HG03520 (cell line): ENCODE data around the gene CERS6.
"Not testable (repeated sequence)": the region's sequence is repeated elsewhere in the genome, so short reads cannot be mapped to it uniquely, and the experiment has no call there.

ENCODE experiments used
- ATAC-seq: cut with Tn5 transposase; IDR thresholded peaks from one replicate; pipeline ENCODE4 v1.9.1; 2021; ENCODE audit warnings: mild to moderate bottlenecking, moderate library complexity; ENCODE audit not compliant: unreplicated experiment

Gene CERS6

GRCh38 chr2:168662651-168663208 is 206.7 kb downstream of the CERS6 start:
- ATAC-seq: no peak

GRCh38 chr2:168663993-168664392 is 207.9 kb downstream of the CERS6 start:
- no peak for ATAC-seq

DNA sequence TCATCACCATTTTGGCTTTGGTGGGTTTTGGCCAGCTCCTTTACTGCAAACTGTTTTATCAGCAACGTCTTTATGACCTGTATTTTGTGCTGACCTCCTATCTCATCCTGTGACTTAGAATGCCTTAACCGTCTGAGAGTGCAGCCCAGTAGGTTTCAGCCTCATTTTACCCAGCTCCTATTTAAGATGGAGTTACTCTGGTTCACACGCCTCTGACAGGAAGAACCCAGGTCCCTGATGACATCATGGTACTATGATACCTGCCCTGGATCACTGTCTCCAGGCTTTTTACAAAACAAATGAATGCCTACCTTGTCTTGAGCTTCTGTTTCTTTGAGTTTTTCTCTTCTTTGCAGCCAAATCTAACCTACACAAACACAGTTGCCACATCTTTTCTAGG is 208.6 kb downstream of the CERS6 start:
- ATAC-seq: not testable (repeated sequence)

DNA sequence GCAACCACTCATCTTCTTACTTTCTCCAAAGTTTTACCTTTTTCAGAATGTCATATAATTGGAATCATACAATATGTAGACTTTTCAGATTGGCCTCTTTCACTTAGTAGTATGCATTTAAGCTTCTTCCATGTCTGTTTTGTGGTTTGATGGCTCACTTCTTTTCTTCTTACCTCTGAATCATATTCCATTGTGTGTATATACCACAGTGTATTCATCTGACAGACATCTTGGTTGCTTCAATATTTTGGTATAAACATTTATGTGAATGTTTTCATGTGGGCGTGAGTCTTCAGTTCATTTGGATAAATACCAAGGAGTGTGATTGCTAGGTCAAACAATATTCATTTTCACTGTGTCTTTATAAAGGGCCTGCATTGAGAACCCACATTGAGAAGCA is 210.3 kb downstream of the CERS6 start:
- ATAC-seq: no peak

DNA sequence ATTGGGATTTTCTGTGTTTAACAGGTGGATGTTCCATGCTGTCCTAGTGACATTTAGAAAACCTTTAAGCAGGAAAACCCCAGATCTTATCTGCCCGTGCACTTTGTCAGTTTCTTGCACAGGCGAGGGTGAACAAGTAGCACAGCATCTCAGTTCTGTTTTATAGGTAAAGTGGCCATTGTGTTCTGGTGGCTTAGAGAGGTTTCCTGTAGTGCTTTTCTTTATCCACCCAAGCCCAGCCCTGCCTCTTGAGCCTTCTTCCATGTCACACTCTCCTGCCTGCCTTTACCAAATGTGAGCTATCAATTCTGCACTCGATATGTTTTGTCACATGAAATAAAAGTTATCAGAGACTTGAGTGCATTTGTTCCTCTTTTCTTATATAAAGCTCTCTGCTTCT is 211.1 kb downstream of the CERS6 start:
- no peak for ATAC-seq

DNA sequence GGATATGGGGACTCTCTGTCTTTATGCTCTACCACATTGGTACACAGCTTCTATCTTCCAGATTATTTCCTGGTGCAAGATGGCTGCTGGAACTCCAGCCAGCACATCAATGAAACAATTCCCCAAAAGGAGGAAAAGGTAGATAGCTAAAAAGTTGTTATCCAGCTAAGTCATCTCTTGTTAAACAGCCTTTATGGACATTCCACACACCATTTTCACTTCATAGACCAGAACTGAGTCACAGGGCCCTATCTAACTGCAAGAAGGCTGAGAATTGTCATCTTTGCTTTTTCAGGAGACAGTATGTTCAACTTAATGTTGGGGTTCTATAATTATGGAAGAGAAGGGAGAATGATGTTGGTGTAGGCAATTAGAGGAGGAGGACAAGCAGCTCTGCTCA is 213.1 kb downstream of the CERS6 start:
- no peak for ATAC-seq

DNA sequence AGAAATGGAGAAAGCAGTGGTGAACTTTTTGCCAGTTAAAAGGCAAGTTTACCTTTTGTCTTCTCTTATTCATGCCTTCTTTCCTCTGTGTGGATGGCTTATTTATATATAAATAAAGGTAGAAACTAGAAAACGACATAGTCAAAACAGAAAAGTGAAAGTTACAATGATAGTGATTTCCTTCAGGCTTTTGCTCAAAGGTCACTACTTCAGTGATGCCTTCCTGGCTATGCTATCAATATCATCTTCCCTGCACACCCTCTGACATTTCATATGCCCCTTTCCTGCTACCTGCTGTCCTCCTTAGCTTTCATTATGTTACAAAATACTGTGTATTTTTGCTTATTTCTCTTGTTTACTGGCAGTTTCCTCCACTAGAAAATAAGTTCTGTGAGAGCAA is 214.4 kb downstream of the CERS6 start:
- ATAC-seq: no peak

GRCh38 chr2:168671932-168672331 is 215.9 kb downstream of the CERS6 start:
- ATAC-seq: no peak

- ATAC-seq: no peak
These were observed 217.5 kb downstream of the CERS6 start for GRCh38 chr2:168673265-168674189.

- no peak for ATAC-seq
These were observed 222.2 kb downstream of the CERS6 start for GRCh38 chr2:168678153-168678853.

DNA sequence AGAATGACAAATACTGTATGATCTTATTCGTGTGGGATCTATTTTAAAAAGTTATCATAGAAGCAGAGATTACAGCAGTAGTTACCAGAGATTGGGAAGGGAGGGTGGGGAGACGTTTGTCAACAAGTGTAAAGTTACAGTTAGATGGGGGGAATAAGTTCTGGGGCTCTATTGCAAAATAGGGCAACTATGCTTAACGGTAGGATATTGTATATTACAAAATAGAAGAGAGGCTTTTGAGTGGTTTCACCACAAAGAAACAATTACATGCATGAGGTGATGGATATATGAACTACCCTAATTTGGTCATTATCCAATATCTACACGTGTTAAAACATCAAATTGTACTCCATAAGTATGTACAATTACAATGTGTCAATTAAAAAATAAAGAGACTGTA is 223.0 kb downstream of the CERS6 start:
- ATAC-seq: no peak

- ATAC-seq: no peak
These were observed 223.8 kb downstream of the CERS6 start for GRCh38 chr2:168679741-168680310.

DNA sequence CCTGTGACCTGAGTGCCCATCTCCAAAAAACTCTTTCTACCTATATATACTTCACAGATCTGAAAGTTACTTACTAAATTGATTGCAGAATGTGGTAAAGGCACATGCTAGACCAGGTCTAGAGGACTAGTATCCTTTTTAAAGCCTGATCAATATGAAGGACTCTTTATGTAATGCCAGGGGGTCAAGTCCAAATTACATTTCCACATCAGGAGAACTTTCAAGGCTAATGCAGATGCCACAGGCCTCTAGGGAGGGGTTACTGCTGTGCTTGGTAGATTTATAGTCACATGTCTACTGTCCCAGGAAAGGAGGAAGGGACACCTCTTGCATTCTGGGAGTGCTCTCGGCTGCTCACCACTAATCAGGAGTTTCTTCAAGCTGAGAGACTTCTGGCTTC is 227.9 kb downstream of the CERS6 start:
- no peak for ATAC-seq

- no peak for ATAC-seq
These were observed 229.0 kb downstream of the CERS6 start for GRCh38 chr2:168684921-168685599.

DNA sequence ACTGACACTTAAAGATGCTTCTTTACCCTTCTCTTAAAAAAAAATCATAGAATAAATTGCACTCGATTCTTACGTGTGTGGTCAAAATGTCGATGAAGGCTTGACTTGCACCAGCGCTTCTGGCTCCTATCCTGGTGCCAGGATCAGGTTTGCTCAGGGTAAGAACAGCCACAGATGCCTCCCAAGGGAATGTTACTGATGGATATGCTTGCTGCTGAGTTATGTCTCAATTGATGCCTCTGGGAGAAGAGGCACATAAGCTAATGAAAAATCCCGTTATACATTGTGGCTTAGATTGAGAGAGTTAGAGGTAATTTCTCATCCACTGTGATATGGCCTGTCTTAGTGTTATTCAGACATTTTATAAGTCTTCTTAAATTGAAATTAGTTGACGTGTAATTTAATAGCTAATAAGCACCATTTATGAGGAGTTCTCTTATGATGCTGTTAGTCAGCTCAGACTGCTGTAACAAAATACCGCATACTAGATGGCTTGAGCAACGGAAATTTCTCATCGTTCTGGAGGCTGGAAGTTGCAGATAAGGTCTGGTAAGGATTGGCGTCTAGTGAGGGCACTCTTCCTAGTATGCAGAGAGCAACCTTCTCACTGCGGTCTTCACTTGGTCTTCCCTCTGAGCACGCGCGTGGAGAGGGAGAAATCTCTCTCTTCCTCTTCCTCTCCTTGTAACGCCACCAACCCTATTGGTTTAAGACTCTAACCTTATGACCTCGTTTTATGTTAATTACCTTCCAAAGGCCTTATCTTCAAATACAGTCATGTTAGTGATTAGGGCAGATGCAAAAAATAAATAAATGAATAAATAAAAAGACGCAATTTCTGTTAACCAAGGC is 229.8 kb downstream of the CERS6 start:
- ATAC-seq: no peak

DNA sequence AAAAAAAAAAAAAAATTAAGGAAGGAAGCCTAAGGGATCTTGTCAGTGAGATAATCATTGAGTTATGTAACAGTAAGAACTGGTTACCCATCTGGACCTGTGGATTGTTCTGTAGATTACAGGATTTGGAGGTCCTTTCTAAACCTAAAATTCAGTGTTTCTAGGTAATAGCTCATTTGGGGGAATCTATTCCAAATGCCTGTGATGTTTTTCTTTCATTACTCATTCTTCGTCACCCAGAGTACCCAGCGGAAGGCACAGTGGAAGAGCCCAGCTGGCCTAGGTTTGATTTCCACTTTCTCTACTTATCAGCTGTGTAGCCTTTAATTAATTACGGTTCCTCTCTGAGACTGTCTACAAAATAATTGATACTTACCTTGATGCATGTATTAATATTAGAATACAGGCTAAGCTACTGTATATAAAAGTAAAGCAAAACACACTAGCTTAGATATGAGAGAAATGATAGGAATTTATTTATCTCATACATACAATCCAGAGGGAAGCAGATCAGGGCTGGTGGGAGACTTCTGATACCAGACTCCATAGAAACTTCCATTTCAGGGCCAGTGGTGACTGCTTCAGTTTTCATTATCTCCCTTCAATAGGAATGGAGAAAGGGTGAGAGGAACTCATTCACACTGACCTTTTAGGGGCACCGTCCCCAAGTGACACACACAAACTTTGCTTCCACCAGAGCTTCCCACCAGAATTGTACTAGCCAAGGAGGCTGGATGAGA is 230.6 kb downstream of the CERS6 start:
- no peak for ATAC-seq

DNA sequence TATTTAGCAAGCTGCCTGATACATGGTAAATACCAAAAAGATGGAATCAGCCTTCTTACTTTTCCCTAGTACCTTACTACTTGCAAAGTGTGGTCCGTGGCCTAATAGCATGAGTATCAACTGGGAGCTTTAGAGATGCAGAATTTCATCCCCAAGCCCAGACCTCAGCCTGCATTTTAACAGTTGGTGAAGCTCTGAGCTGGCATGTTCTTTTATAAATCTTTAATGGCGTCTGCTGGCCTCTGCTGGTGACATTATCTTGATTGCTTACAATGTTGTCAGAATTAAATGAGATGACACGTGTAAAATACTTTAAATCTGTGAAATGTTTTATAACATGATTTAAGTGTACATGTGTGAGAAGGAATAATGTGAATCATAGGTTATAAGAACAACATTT is 231.2 kb downstream of the CERS6 start:
- no peak for ATAC-seq

DNA sequence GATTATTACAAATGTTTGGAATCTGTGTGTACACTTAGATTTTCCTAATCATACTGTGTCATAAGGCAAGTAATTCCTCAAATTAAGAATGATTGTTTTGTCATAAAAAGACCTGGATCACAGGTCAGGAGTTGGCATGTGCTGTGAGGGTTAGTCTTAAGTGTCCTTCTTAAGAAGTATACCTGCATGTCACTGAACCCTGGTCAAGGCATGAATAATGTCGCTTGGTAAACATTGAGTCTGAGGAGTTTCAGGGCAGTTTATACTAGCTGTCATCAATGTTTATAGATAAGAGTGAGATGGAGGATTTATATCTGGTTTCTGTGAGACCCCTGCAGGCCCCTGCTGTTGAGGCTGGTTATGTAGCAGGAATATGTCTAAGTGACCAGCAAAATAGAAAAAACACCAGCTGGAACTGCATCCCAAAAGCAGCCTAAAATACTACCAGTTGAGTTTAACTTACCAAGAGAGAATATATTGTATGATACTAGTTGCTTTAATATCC is 234.4 kb downstream of the CERS6 start:
- no peak for ATAC-seq

- ATAC-seq: no peak
These were observed 235.1 kb downstream of the CERS6 start for GRCh38 chr2:168691221-168691620.
